NCI-H2227 treated with DMSO at 0.1 percent for 48 hours (cell line): Measurements from ENCODE around the gene CTBS.
A peak's percentile ranks its signal among the peaks of the same experiment; 100 is the strongest.
"Not testable (repeated sequence)": the region's sequence is repeated elsewhere in the genome, so short reads cannot be mapped to it uniquely, and the experiment has no call there.

Experiments used
- DNase-seq: peaks from one replicate; lab custom pipeline; 2025; lab: John Stamatoyannopoulos, UW

Gene CTBS

DNA sequence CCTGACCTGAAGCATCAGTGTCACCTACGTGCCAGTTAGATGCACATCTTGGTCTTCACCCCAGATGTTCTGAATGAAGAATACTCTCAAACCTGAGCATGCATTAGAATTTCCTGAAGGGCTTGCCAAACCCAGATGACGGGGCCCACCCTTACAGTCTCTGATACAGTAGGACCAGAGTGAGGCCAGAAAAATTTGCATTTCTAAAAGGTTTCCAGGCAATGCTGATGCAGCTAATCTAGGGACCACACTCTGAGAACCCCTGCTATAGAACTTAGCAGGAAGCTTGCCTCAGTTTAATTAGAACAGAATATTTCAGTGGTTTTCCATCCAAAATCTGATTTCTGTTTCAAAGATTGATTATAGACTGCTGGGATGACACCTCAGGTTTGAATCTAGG lies 9.9 kb upstream of the CTBS start:
- DNase-seq, result no peak

DNA sequence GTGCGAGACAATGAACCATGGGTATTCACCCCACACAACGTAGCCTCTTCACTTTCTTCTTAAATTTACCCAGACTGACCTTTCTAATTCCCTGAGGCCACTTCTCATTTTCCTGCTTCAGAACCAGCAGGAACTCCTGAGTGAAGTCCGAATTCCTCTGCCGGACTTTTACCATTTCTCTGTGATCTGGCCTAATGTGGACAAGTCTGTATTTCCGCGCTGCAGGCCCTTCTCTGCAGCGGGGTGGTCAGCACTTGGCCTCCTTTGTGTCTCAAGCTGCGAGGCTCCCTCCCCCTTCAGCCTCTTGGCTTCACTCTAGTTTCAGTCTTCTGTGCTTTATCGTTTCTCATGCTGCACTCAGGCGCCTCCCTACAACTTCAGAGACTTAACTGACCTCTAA lies 9.4 kb upstream of the CTBS start:
- peak; percentile 58 for DNase-seq

GRCh38 chr1:84582802-84583587 lies 8.8 kb upstream of the CTBS start:
- DNase-seq, result peak; percentile 96

- DNase-seq, result no peak
Observed at GRCh38 chr1:84581648-84582047, 7.4 kb upstream of the CTBS start.

- peak; percentile 31 for DNase-seq
Observed at GRCh38 chr1:84574936-84575335, 696 bp upstream of the CTBS start.

DNA sequence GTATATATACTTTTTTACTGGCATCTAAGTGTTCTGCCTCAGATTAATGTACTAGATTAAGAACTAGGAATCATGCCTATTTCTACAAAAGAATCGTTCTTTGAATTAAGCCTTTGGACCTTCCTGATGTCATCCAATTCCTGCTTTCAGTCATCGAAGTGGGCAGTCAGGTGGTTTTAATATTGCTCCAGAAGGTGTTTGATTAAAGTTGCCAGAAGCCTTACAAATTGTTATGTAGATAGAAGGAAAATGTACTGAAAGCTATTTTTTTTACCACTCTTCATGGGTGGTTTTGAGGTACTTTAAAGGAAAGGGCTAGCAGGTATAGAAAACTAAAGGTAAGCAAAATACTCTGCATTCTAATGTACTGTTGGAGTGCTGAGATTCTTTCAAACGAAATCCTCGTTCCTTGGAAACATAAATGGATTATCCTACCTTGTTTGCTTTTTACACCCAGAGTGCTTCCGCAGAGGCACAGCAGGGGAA lies 716 bp downstream of the CTBS start:
- DNase-seq, result no peak

GRCh38 chr1:84571150-84571535 lies 3.1 kb downstream of the CTBS start:
- DNase-seq, result no peak

GRCh38 chr1:84570436-84571149 lies 3.6 kb downstream of the CTBS start:
- DNase-seq, result no peak

- no peak for DNase-seq
Observed at GRCh38 chr1:84569216-84569615, 5.0 kb downstream of the CTBS start.

DNA sequence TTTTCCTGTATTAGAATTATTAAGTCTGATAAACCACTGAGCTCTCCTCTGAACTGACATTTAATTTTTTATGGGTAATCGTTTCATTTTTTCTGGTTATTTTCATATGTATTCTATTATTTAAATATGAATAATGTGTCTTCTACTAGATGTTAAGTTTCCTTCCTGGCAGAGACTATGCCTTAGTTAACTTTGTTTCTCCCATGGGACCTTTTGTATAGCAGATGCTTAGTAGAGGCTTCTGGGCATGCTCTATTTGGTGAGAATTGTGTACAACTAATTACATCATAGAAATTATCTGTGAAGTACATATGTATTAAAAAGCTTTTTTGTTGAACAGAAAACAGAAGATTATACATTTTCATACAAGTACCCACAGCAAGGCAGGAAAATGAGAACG lies 23.4 kb downstream of the CTBS start:
- DNase-seq, result no peak

DNA sequence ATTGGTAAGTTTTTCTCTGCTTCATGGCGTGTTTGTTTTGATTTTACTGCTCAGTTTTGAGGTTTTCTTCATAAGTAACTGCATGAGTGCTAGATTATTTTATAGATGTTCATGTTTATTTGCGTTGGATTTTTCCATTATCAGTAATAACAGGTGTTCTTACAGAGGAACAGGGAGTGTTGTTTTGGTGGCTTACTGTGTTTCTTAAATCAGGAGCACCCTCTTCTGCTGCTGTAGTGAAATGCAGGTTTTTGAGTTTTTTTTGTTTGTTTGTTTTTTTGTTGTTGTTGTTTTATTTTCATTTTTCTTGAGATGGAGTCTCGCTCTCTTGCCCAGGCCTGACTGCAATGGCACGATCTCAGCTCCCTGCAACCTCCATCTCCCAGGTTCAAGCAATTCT lies 32.6 kb downstream of the CTBS start:
- DNase-seq, result no peak

DNA sequence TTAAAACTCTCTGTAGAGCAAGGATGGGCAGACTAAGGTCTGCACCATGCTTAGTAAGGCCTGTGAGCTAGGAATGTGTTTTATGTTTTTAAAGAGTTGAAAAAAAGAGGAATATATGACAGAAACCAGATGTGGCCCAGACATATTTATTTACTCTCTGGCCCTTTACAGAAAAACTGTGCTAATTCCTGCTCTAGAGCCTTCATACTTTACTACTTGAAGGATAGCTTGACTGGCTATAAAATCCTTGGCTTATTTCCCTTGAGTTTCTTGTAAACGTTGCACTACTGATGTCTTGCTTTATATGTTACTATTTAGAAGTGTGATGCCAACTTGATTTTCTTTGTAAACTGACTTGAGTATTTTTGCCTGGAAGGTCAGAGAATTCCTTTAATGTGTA lies 33.5 kb downstream of the CTBS start:
- DNase-seq, result no peak

- DNase-seq, result no peak
Observed at GRCh38 chr1:84539972-84540371, 34.3 kb downstream of the CTBS start.

- DNase-seq, result no peak
Observed at GRCh38 chr1:84538599-84538998, 35.6 kb downstream of the CTBS start.

DNA sequence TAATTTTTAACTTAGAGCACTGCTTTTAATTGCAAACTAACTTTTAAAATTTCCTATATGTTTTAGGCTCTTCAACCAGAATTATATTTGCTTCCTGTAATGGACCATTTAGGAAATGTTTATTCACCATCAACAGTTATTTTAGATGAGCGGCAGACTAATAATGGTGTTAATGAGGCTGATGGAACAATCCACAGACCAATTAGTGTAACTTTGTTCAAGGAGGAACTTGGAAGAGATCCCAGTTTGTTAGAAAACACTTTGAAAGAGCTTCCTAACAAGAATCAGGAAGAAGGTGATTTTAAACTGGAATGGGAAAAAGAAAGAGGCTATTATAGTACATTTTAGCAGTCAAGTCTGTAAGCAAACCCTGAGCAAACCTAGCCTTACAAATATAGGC lies 48.5 kb downstream of the CTBS start:
- DNase-seq, result no peak

GRCh38 chr1:84524590-84524989 lies 49.6 kb downstream of the CTBS start:
- DNase-seq, result no peak

DNA sequence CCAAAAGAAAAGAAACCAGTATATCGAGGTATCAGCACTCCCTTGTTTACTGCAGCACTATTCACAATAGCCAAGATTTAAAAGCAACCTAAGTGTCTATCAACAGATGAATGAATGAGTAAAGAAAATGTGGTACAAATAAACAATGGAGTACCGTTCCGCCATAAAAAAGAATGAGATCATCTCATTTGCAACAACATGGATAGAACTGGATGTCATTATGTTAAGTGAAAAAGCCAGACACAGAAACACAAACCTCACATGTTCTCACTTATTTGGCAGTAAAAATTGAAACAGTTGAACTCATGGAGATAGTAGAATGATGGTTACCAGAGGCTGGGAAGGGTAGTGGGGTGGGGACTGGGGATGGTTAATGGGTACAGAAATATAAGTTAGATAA lies 63.6 kb downstream of the CTBS start:
- no peak for DNase-seq

GRCh38 chr1:84510165-84510564 lies 64.1 kb downstream of the CTBS start:
- DNase-seq, result no peak

DNA sequence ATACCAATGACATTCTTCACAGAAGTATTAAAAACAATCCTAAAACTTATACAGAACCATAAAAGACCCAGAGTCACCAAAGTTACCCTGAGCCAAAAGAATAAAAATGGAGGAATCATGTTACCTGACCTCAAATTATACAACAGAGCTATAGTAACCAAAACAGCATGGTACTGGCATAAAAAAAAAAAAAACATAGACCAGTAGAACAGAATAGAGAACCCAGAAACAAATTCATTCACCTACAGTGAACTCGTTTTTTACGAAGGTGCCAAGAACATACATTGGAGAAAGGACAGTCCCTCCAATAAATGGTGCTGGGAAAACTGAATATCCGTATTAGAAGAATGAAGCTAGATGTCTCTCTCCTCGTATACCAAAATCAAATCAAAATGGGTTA lies 65.2 kb downstream of the CTBS start:
- DNase-seq, result no peak

DNA sequence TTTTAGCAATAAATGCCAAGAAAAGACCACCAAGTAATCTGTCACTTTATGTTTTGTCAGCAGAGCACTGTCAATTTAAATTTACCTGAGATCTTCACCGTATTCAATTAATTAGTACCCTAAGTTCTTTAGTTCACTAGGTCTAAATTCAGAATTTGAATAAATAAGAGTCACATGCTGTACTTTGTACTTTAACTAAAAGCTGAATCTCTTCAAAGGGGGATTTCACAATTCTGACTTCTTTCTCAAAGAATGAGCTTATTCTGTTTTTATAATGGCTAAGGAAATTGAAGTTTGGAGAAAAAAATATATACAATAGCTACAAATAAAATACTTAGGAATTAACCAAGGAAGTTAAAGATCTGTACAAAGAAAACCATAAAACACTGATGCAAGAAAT lies 65.7 kb downstream of the CTBS start:
- no peak for DNase-seq

GRCh38 chr1:84507887-84508286 lies 66.4 kb downstream of the CTBS start:
- DNase-seq, result not testable (repeated sequence)

- no peak for DNase-seq
Observed at GRCh38 chr1:84506729-84507453, 67.3 kb downstream of the CTBS start.
